ENCODE results near the gene KIF9. TPM values are rescaled to one million over a fixed set of nuclear protein-coding genes. Genes with fewer than 3 reads are reported as not detected.
A peak's percentile ranks its signal among the peaks of the same experiment; 100 is the strongest.

Gene KIF9
- 0.98 TPM for total RNA-seq

- peak in 1 of 3 experiments; percentile 8 for TF ChIP-seq CTCF (IDR thresholded peaks at IDR 0.05)
- TF ChIP-seq POLR2A (IDR thresholded peaks at IDR 0.05), result no peak
- peak; percentile 94 to 98 for TF ChIP-seq POLR2AphosphoS5 (IDR thresholded peaks at IDR 0.05; ENCODE audit: insufficient read depth in 1 of 2, low read depth in 1 of 2)
- H3K9me3 ChIP-seq, result no peaks in the 10 kb centered on the region
- H3K4me3 ChIP-seq, result peak within 1 kb of the TSS; percentile 74 to 87
- H3K27me3 ChIP-seq, result no peaks in the 10 kb centered on the region
- H3K4me1 ChIP-seq, result peaks cover 28% of the 10 kb centered on the region
- H3K36me3 ChIP-seq, result peaks cover 0 to 5% of the 10 kb centered on the region in 2 donors
- intact Hi-C loops (cut with DNase I), result no loop called here
- DNase-seq (ENCODE audit: extremely low spot score in 2 of 2), result peak in 1 of 2 donors; percentile 94
- peak within 1 kb of the TSS; percentile 86 for H3K27ac ChIP-seq
Measured at GRCh38 chr3:47282424-47283192, at the start of gene KIF9, which contains the start of gene KLHL18. Gene KIF9, minus strand, starts transcription at chr3:47282799. Its CDS starts 5,425 bp downstream, at chr3:47277374. Gene KLHL18, plus strand, starts transcription at chr3:47282944. Its CDS starts 22 bp downstream, at chr3:47282966.

GRCh38 chr3:47324278-47324865 lies 41.8 kb upstream of the KIF9 start:
- Histone ChIP-seq H3K4me3 (no peak overlapping the region), H3K36me3 (peaks cover 0 to 19% of the 10 kb centered on the region in 2 donors), H3K27ac (no peak overlapping the region), H3K27me3 (no peaks in the 10 kb centered on the region), H3K9me3 (no peaks in the 10 kb centered on the region), H3K4me1 (peaks cover 3% of the 10 kb centered on the region)
- TF ChIP-seq POLR2A (IDR thresholded peaks at IDR 0.05), result no peak
- TF ChIP-seq POLR2AphosphoS5 (IDR thresholded peaks at IDR 0.05; ENCODE audit: insufficient read depth in 1 of 2, low read depth in 1 of 2), result peak in 1 of 2 donors; percentile 44
- TF ChIP-seq CTCF (IDR thresholded peaks at IDR 0.05), result peak; percentile 48 to 70 (median 63)
- intact Hi-C loops (cut with DNase I), result loop anchor here (10.0 kb wide), 1 partner anchor 400 kb away; no protein-coding TSS in a partner anchor
- DNase-seq (ENCODE audit: extremely low spot score in 2 of 2), result peak in 1 of 2 donors; percentile 58

- Histone ChIP-seq H3K36me3 (peaks cover 0 to 15% of the 10 kb centered on the region in 2 donors), H3K27ac (no peak overlapping the region), H3K27me3 (no peaks in the 10 kb centered on the region), H3K4me1 (peaks cover 10% of the 10 kb centered on the region), H3K4me3 (no peak overlapping the region), H3K9me3 (no peaks in the 10 kb centered on the region)
- TF ChIP-seq CTCF (IDR thresholded peaks at IDR 0.05), result no peak
- TF ChIP-seq POLR2AphosphoS5 (IDR thresholded peaks at IDR 0.05; ENCODE audit: insufficient read depth in 1 of 2, low read depth in 1 of 2), result no peak
- TF ChIP-seq POLR2A (IDR thresholded peaks at IDR 0.05), result no peak
- no peak for DNase-seq (ENCODE audit: extremely low spot score in 2 of 2)
- intact Hi-C loops (cut with DNase I), result loop anchor here (10.0 kb wide), 1 partner anchor 399 kb away; no protein-coding TSS in a partner anchor
Measured at GRCh38 chr3:47323431-47324277, 41.1 kb upstream of the KIF9 start.

GRCh38 chr3:47319956-47320355 lies 37.4 kb upstream of the KIF9 start:
- Histone ChIP-seq H3K9me3 (no peaks in the 10 kb centered on the region), H3K4me1 (peaks cover 20% of the 10 kb centered on the region), H3K36me3 (peaks cover 0 to 15% of the 10 kb centered on the region in 2 donors), H3K27ac (no peak overlapping the region), H3K4me3 (no peak overlapping the region), H3K27me3 (no peaks in the 10 kb centered on the region)
- TF ChIP-seq POLR2AphosphoS5 (IDR thresholded peaks at IDR 0.05; ENCODE audit: insufficient read depth in 1 of 2, low read depth in 1 of 2) (no peak), POLR2A (IDR thresholded peaks at IDR 0.05) (no peak), CTCF (IDR thresholded peaks at IDR 0.05) (no peak)
- intact Hi-C loops (cut with DNase I), result loop anchor here (10.0 kb wide), 1 partner anchor 395 kb away; no protein-coding TSS in a partner anchor
- no peak for DNase-seq (ENCODE audit: extremely low spot score in 2 of 2)

All from vagina (tissue), 2 donors.